ENCODE results near the gene EZH2.

DNA sequence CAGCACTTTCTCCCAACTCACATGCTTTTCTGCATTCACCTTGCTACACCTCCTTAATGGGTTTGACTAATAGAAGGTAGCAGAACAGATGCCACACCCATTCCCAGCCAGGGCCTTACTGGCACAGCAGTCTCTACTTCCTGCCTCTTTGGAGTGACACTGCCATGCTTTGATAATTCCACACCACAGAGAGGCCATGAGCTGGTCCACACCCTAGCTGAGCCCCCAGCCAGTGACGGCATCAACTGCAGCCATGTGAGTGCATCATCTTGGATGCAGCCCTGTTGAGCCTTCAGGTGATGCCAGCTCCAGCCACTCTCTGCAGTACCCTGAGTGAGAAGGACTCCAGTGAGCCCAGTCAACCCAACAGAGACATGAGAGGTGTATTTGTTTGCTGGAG is 27.5 kb upstream of the EZH2 start:
- TF ChIP-seq, protein P1, sequence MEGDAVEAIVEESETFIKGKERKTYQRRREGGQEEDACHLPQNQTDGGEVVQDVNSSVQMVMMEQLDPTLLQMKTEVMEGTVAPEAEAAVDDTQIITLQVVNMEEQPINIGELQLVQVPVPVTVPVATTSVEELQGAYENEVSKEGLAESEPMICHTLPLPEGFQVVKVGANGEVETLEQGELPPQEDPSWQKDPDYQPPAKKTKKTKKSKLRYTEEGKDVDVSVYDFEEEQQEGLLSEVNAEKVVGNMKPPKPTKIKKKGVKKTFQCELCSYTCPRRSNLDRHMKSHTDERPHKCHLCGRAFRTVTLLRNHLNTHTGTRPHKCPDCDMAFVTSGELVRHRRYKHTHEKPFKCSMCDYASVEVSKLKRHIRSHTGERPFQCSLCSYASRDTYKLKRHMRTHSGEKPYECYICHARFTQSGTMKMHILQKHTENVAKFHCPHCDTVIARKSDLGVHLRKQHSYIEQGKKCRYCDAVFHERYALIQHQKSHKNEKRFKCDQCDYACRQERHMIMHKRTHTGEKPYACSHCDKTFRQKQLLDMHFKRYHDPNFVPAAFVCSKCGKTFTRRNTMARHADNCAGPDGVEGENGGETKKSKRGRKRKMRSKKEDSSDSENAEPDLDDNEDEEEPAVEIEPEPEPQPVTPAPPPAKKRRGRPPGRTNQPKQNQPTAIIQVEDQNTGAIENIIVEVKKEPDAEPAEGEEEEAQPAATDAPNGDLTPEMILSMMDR (IDR thresholded peaks at IDR 0.05), result no peak
- TF ChIP-seq EP300 (IDR thresholded peaks at IDR 0.05) (no peak), POLR2A (IDR thresholded peaks at IDR 0.05) (no peak)
